SH-SY5Y (cell line): ENCODE results near the gene ADH5.

Experiments
- GATA2 ChIP-seq: IDR thresholded peaks from 2 replicates; pipeline ENCODE4 v1.6.1; 2011; ENCODE audit warnings: mild to moderate bottlenecking, low read depth, low read length
- GATA3 ChIP-seq: IDR thresholded peaks from 2 replicates; pipeline ENCODE4 v1.6.1; 2011; ENCODE audit warnings: low read depth, mild to moderate bottlenecking, low read length, moderate library complexity

- no peak for TF ChIP-seq GATA2
- TF ChIP-seq GATA3, result no peak
Measured at GRCh38 chr4:99126376-99126775, 37.8 kb upstream of the ADH5 start.
